SKM-1 (cell line): ENCODE measurements around the gene MXI1.
"Not testable (repeated sequence)": the region's sequence is repeated elsewhere in the genome, so short reads cannot be mapped to it uniquely, and the experiment has no call there.

Experiments used
- DNase-seq: peaks from one replicate; lab custom pipeline; 2025; ENCODE audit not compliant: unreplicated experiment; lab: John Stamatoyannopoulos, UW

Gene MXI1

GRCh38 chr10:110237894-110238480 lies 30.6 kb downstream of the MXI1 start:
- DNase-seq, result no peak

GRCh38 chr10:110239892-110240291 lies 32.5 kb downstream of the MXI1 start:
- DNase-seq, result no peak

- DNase-seq, result no peak
These were observed 34.0 kb downstream of the MXI1 start for GRCh38 chr10:110241407-110241806.

GRCh38 chr10:110241841-110242240 lies 34.4 kb downstream of the MXI1 start:
- DNase-seq, result no peak

GRCh38 chr10:110242511-110242910 lies 35.1 kb downstream of the MXI1 start:
- DNase-seq, result no peak

- DNase-seq, result no peak
These were observed 37.1 kb downstream of the MXI1 start for GRCh38 chr10:110244550-110244949.

- not testable (repeated sequence) for DNase-seq
These were observed 40.4 kb downstream of the MXI1 start for GRCh38 chr10:110247833-110248232.

GRCh38 chr10:110249489-110249888 lies 42.1 kb downstream of the MXI1 start:
- DNase-seq, result not testable (repeated sequence)

GRCh38 chr10:110251392-110251791 lies 44.0 kb downstream of the MXI1 start:
- not testable (repeated sequence) for DNase-seq

- no peak for DNase-seq
These were observed 44.7 kb downstream of the MXI1 start for GRCh38 chr10:110252151-110252550.

GRCh38 chr10:110254467-110254866 lies 47.1 kb downstream of the MXI1 start:
- no peak for DNase-seq

- no peak for DNase-seq
These were observed 51.1 kb downstream of the MXI1 start for GRCh38 chr10:110258542-110258941.

- DNase-seq, result no peak
These were observed 51.9 kb downstream of the MXI1 start for GRCh38 chr10:110259317-110259716.

GRCh38 chr10:110260746-110261477 lies 53.5 kb downstream of the MXI1 start:
- no peak for DNase-seq

GRCh38 chr10:110263164-110263563 lies 55.8 kb downstream of the MXI1 start:
- no peak for DNase-seq

GRCh38 chr10:110265573-110266193 lies 58.3 kb downstream of the MXI1 start:
- no peak for DNase-seq

- no peak for DNase-seq
These were observed 59.9 kb downstream of the MXI1 start for GRCh38 chr10:110267276-110267675.

GRCh38 chr10:110268442-110268841 lies 61.0 kb downstream of the MXI1 start:
- DNase-seq, result no peak

- DNase-seq, result no peak
These were observed 61.6 kb downstream of the MXI1 start for GRCh38 chr10:110268971-110269370.

GRCh38 chr10:110269374-110270318 lies 62.2 kb downstream of the MXI1 start:
- no peak for DNase-seq

- not testable (repeated sequence) for DNase-seq
These were observed 65.6 kb downstream of the MXI1 start for GRCh38 chr10:110272995-110273394.
